SU-DHL-6 (cell line): Measurements from ENCODE around the gene NCF4.

Experiments used
- H2AFZ ChIP-seq: fragments of 200-600 bp; sonication (generic); 2 replicates; pipeline ENCODE4 v1.6.1; 2014; ENCODE audit warnings: low read depth, mild to moderate bottlenecking, moderate library complexity, mixed read lengths, antibody characterized with exemption, low read length; ENCODE audit not compliant: severe bottlenecking
- H3F3A ChIP-seq: fragments of 200-600 bp; shearing (Covaris generic); 2 replicates; pipeline ENCODE4 v1.6.0; 2016; ENCODE audit warnings: antibody characterized with exemption, mild to moderate bottlenecking; ENCODE audit not compliant: insufficient read depth
- H3K27ac ChIP-seq: fragments of 200-600 bp; sonication (generic); 2 replicates; pipeline ENCODE4 v1.5.1; 2016; ENCODE audit warnings: low read depth, mild to moderate bottlenecking, low read length, moderate library complexity, mixed read lengths
- H3K27me3 ChIP-seq: fragments of 200-600 bp; sonication (generic), shearing (Covaris generic); 2 replicates; pipeline ENCODE4 v1.6.0; 2014; ENCODE audit warnings: mild to moderate bottlenecking, low read length
- H3K36me3 ChIP-seq: fragments of 200-600 bp; sonication (generic); 2 replicates; pipeline ENCODE4 v1.6.1; 2014; ENCODE audit warnings: mild to moderate bottlenecking, low read length, mixed read lengths
- H3K4me2 ChIP-seq: fragments of 300-600, 200-600 bp; shearing (Covaris generic), sonication (generic); 2 replicates; pipeline ENCODE4 v1.6.0; 2014; ENCODE audit warnings: low read length, low read depth, mild to moderate bottlenecking; ENCODE audit not compliant: poor library complexity, severe bottlenecking
- H3K4me3 ChIP-seq: fragments of 200-600 bp; sonication (generic); 2 replicates; pipeline ENCODE4 v1.5.1; 2014; ENCODE audit warnings: antibody characterized with exemption, low read length, mild to moderate bottlenecking, mixed read lengths; ENCODE audit not compliant: insufficient read depth, poor library complexity, severe bottlenecking
- H3K79me2 ChIP-seq: fragments of 200-600 bp; sonication (generic); 2 replicates; pipeline ENCODE4 v1.6.1; 2014; ENCODE audit warnings: mild to moderate bottlenecking, low read length, moderate library complexity; ENCODE audit not compliant: insufficient read depth
- H3K9ac ChIP-seq: fragments of 200-600 bp; sonication (generic); 2 replicates; pipeline ENCODE4 v1.7.0; 2014; ENCODE audit warnings: mild to moderate bottlenecking, low read length
- H3K9me2 ChIP-seq: fragments of 200-600 bp; sonication (generic); replicated peaks from 2 replicates; pipeline ENCODE4 v1.6.1; 2014; ENCODE audit warnings: low read length; ENCODE audit not compliant: insufficient read depth
- H3K9me3 ChIP-seq: fragments of 200-600 bp; sonication (generic); 2 replicates; pipeline ENCODE4 v1.6.1; 2014; ENCODE audit warnings: low read length, mixed read lengths; ENCODE audit not compliant: insufficient read depth
- H4K20me1 ChIP-seq: fragments of 200-600 bp; sonication (generic); 2 replicates; pipeline ENCODE4 v1.6.1; 2014; ENCODE audit warnings: low read depth, mild to moderate bottlenecking, antibody characterized with exemption, low read length, moderate library complexity, mixed read lengths
- EZH2phosphoT487 ChIP-seq: fragments of 200-600 bp; sonication (generic), shearing (Covaris generic); conservative IDR thresholded peaks from 2 replicates; pipeline ENCODE4 v1.6.1; 2018; ENCODE audit warnings: mild to moderate bottlenecking, antibody characterized with exemption, low read length, moderate library complexity, mixed read lengths
- TF ChIP-seq, protein P1 (sequence below): fragments of 200-600 bp; sonication (generic); IDR thresholded peaks from one replicate; pipeline ENCODE4 v1.5.1; 2017; ENCODE audit warnings: antibody characterized with exemption, mild to moderate bottlenecking, low read length, moderate library complexity; ENCODE audit not compliant: insufficient read depth, poor library complexity, severe bottlenecking

Gene NCF4

GRCh38 chr22:36912694-36913426, 52.1 kb downstream of the NCF4 start:
- TF ChIP-seq, protein P1, sequence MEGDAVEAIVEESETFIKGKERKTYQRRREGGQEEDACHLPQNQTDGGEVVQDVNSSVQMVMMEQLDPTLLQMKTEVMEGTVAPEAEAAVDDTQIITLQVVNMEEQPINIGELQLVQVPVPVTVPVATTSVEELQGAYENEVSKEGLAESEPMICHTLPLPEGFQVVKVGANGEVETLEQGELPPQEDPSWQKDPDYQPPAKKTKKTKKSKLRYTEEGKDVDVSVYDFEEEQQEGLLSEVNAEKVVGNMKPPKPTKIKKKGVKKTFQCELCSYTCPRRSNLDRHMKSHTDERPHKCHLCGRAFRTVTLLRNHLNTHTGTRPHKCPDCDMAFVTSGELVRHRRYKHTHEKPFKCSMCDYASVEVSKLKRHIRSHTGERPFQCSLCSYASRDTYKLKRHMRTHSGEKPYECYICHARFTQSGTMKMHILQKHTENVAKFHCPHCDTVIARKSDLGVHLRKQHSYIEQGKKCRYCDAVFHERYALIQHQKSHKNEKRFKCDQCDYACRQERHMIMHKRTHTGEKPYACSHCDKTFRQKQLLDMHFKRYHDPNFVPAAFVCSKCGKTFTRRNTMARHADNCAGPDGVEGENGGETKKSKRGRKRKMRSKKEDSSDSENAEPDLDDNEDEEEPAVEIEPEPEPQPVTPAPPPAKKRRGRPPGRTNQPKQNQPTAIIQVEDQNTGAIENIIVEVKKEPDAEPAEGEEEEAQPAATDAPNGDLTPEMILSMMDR, result no peak
- no peak for TF ChIP-seq EZH2phosphoT487
- Histone ChIP-seq H3K79me2 (no peaks in the 10 kb centered on the region), H4K20me1 (no peaks in the 10 kb centered on the region), H3K9me2 (no peaks in the 10 kb centered on the region), H3K9ac (no peak overlapping the region), H2AFZ (no peak overlapping the region), H3K9me3 (no peaks in the 10 kb centered on the region), H3K27ac (no peak overlapping the region), H3F3A (no peaks in the 10 kb centered on the region), H3K4me3 (no peak overlapping the region), H3K36me3 (no peaks in the 10 kb centered on the region), H3K27me3 (no peaks in the 10 kb centered on the region), H3K4me2 (no peak overlapping the region)

DNA sequence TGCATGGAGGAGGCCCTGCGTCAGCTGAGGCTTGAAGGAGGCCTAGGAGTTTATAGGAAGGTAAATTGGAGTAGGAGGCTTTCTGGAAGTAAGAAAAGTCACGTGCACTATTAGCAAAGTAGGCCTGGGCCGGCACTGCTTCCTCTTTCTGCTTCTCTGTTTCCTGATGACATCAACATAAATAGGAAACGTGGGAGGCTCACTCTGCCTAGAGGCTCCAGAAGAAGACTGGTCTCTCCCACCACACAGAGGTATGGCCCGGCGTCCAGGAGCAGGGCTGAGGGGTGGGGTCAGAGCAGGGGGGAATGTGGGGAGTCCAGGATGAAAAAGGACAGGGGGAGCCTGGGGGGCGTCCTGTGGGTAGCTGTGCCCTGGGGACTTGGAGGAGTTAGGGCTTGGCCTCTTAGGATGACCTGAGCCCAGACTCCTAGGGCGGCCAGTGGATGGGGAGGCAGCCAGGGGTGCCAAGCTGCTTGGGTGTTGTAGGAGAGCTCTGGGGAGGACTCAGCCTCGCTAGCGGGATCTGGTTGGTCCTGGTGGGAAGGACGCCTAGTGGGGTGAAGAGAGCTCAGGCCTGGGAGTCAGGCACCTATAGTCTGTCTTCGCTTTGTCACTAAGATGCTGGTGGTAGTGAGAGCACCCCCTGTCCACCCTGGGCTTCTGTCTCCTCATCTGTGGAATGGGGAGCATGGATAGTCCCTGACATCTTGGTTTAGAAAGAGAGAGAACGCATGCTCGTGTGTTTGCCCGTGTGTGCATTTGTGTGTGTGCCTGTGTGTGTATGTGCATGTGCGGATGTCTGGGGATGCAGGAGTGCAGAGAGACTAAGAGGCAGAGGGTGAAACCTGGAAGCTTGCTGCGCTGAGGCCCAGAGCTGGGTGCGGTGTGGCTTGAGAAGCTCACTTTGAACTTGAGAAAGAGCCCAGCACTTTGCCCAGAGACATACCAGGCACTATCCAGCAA, 52.9 kb downstream of the NCF4 start, which contains the start of gene CSF2RB:
Gene CSF2RB, plus strand, starts transcription at position 202 of the 963 bp plus-strand sequence. CDS start 8,580 bp downstream, outside the sequence.
- Histone ChIP-seq H3K27ac (no peak within 1 kb of the TSS), H3K79me2 (no peaks in the 10 kb centered on the region), H3K9ac (no peak within 1 kb of the TSS), H3K4me3 (no peak within 1 kb of the TSS), H3K27me3 (no peaks in the 10 kb centered on the region), H3K9me2 (no peaks in the 10 kb centered on the region), H2AFZ (no peak within 1 kb of the TSS), H3F3A (no peaks in the 10 kb centered on the region), H4K20me1 (no peaks in the 10 kb centered on the region), H3K36me3 (no peaks in the 10 kb centered on the region), H3K4me2 (no peak within 1 kb of the TSS), H3K9me3 (no peaks in the 10 kb centered on the region)
- TF ChIP-seq, protein P1, result no peak
- TF ChIP-seq EZH2phosphoT487, result no peak

DNA sequence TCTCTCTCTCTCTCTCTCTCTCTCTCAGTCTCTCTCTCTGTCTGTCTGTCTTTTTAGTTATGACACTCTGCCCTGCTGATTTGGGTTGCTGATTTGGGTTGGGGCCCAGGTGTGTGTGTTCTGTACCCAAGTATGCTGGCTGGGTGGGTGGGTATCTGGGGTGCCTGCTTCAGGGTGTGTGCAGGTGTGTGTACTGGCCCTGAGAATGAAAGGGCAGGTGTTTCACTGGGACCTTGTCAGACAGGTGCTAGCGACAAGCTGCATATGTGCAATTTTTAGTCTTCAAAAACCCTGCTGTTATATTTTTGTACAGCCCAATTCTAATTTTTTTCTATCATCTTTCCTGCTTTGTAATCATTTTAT, 53.6 kb downstream of the NCF4 start:
- H3F3A ChIP-seq, result no peaks in the 10 kb centered on the region
- H3K4me3 ChIP-seq, result no peak overlapping the region
- H2AFZ ChIP-seq, result no peak overlapping the region
- no peaks in the 10 kb centered on the region for H3K79me2 ChIP-seq
- no peaks in the 10 kb centered on the region for H4K20me1 ChIP-seq
- no peaks in the 10 kb centered on the region for H3K27me3 ChIP-seq
- TF ChIP-seq, protein P1, result no peak
- TF ChIP-seq EZH2phosphoT487, result no peak
- no peak overlapping the region for H3K27ac ChIP-seq
- H3K9me2 ChIP-seq, result no peaks in the 10 kb centered on the region
- H3K9ac ChIP-seq, result no peak overlapping the region
- no peaks in the 10 kb centered on the region for H3K9me3 ChIP-seq
- no peak overlapping the region for H3K4me2 ChIP-seq
- H3K36me3 ChIP-seq, result no peaks in the 10 kb centered on the region
